Dermis microvascular lymphatic vessel endothelial cell (primary cell): Measurements from ENCODE around the gene ABHD11. TPM values are rescaled to one million over a fixed set of nuclear protein-coding genes. Genes with fewer than 3 reads are reported as not detected.
A peak's percentile ranks its signal among the peaks of the same experiment; 100 is the strongest.
"Not testable (repeated sequence)": the region's sequence is repeated elsewhere in the genome, so short reads cannot be mapped to it uniquely, and the experiment has no call there.

Experiments used
- DNase-seq, 2 donors: peaks; one replicate each; pipeline versions ENCODE4 v3.0.0 to v3.0.0-alpha.2; 2010; ENCODE audit warnings: low read depth in 2 of 2
- total RNA-seq: library from RNA; depleted of rRNA; stranded (reverse); fragments of >200 nt; gene quantifications from 2 replicates; pipeline ENCODE4 v1.2.1, GENCODE V29; 2014

Gene ABHD11, protein sequence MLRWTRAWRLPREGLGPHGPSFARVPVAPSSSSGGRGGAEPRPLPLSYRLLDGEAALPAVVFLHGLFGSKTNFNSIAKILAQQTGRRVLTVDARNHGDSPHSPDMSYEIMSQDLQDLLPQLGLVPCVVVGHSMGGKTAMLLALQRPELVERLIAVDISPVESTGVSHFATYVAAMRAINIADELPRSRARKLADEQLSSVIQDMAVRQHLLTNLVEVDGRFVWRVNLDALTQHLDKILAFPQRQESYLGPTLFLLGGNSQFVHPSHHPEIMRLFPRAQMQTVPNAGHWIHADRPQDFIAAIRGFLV
- total RNA-seq = 7.1 and 7.7 TPM in 2 replicates

DNA sequence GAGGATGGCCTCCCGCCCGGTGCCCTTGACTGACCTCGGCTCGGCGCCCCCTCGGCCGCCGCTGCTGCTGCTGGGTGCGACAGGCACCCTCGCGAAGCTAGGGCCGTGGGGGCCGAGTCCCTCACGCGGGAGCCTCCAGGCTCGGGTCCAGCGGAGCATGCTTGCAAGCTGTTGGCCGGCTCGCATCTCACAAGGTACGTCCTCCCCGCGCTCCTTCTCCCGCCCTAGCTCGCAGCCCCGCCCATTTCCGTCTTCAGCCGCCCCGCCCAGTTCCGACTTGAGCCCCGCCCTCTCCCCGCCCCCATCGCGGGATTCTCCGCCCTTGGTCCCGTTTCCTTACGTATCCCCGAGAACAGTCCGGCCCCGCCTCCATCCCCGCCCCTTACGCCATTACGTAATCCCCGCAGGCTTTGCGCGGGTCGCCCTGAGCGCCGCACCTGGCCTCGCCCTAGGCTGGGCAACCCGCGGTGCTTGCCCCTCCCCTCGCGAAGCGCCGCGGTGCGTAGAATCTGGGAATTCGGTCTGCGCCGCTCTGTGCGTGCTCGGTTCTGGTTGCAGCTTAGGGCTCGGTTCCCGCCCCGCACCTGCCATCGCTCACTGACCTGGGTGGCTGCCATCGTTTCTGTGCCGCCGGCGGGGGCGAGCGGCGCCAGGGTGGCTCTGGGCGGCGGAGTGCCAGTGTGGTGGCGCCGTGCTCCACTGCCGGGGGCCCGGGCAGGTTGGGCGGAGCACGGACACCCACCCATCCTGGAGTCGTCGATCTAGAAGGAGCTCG lies at the start of gene ABHD11:
ABHD11 (minus strand) TSS at position 191 of the 775 bp plus-strand sequence; CDS start at position 159, 32 bp downstream.
- peak; percentile 87 to 96 for DNase-seq

DNA sequence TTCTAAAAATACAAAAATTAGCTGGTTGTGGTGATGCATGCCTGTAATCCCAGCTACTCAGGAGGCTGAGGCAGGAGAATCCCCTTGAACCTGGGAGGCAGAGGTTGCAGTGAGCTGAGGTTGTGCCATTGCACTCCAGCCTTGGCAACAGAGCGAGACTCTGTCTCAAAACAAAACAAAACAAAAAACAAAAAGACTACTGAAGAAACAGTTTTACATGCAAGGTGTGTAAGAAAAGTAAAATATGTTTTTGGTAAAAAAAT lies 49.1 kb upstream of the ABHD11 start:
- DNase-seq = not testable (repeated sequence)

DNA sequence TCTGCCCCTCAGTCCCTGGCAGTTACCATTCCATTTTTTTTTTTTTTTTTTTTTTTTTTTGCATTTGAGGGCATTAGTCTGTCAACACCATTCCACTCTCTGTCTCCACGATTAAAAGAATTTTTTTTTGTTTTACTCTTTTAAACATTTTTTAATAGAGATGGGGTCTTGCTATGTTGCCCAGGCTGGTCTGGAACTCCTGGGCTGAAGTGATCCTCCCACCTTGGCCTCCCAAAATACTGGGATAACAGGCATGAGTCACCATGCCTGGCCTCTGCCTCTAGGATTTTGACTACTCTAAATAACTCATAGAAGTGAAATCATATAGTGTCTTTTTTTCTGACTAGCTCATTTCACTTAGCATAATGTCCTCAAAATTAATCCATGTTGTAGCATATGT lies 48.0 kb upstream of the ABHD11 start:
- no peak for DNase-seq

DNA sequence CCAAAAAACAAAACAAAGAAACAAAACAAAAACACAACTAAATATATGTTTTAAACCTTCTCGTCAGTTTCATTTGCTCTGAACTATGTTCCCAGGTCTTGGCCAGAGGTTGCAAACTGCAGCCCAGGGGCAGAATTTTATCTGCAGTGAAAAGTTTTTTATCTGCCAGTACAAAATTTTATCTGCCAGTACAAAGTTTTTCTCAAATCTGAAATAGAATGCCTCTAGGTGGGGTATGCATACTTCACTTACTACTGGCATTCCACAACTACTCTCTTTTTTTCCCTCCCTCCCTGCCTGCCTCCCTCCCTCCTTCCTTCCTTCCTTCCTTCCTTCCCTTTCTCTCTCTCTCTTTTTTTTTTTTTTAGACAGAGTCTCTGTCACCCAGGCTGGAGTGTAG lies 40.9 kb upstream of the ABHD11 start:
- no peak for DNase-seq

DNA sequence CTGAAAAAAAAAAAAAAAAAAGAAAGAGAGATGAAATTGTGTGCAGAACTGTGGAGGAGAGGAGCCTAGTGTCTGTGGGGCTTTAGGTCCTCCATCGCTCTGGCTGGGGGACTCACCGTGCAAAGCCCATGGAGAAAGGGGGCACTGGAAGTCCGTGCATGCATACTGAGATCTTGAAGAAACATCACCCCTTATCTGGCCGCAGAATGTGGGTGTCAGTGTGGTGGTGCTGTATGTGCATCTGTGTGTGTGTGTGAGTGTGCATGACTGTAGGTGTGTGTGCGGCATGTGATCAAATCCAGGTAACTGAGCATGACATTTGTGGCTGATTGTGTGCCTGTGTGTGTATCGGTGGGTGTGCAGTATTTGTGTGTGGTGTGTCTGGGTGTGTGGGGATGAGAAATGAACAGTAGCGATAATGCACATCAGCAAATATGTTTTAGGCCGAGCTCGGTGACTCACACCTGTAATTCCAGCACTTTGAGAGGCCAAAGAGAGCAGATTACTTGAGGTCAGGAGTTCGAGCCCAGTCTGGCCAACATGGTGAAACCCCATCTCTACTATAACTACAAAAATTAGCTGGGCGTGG lies 40.3 kb upstream of the ABHD11 start:
- DNase-seq = no peak

DNA sequence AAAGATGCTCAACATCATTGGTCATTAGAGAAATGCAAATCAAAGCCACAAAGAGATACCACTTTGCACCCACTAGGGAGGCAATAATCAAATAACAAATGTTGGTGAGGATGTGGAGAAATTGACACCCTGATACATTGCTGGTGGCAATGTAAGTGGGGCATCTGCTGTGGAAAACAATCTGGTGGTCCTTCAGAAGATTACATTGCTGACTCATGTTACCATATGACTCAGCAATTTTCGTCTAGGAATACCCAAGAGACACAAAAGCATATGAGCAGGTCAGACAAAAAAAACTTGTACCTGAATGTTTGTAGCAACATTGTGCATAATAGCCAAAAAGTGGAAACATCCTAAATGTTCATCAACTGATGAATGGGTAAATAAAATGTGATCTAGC lies 36.3 kb upstream of the ABHD11 start:
- DNase-seq = peak in 1 of 2 donors; percentile 27

DNA sequence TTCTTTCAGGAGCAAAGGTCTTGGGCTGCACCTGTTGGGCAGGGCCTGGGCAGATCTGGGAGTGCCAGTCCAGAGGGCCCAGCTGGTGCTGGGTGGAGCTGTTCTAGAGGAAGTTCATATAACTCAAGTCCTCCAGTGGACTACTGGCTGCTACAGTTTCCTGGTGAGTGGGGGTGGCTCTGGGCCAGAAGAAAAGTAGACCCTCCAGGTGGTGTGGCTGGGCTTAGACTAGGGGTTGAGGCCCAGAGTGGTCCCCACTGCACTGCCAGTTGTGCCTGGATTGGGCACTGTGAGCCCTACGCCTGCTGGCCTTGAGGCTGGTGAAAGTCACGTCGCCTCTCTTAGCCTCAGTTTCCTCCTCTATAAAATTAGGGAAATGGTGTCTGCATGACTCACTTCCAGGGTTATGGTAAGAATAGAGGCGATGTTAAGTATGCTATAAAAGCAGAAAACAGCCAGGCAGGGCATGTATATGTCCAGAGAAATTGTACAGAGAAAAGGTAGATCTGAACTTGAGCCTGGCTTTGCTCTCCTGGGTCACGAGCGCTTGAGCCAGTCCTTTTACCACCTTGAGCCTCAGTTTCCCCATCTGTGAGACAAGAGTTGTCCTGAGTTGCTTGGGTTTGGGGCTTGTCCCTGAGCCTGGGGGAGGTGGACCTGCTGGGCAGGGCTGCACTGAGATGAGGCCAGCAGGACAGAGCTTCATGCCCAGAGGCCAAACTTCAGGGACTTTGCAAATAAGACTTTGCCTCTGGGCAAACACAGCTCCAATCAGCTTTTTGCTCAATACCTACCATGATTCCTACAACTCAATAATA lies 35.3 kb upstream of the ABHD11 start:
- DNase-seq = peak in 1 of 2 donors; percentile 77

DNA sequence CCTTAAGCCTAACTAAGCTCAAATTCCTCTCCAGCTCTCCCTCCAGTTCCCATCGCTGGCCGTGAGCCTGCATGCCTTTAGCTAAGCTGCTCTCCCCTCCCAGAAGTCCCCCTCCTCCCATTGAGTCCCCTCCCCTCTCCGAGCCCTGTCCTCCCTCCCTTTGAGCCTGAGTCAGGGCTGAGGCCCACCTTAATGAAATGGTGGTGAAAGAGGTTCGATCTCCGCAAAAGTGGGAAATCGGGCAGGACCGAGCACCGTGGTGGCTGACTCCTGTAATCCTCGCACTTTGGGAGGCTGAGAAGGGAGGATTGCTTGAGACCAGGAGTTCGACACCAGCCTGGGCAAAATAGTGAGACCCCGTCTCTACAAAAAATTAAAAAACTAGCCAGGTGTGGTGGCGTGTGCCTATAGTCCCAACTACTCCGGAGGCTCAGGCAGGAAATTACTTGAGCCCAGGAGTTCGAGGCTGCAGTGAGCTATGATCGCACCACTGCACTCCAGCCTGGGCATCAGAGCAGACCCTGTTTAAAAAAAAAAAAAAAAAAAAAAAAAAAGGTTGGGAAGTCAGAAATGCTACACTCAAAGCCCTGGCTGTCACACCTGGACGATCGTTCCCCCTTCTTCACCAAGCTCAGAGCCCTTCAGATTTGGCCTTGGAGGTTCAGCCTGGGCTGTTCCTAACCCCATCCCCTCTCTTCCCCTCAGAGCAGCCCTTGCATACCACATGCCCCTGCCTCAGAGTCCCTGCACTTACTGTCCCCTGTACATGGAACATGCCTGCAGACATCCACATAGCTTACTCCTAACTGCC lies 32.5 kb upstream of the ABHD11 start:
- no peak for DNase-seq

DNA sequence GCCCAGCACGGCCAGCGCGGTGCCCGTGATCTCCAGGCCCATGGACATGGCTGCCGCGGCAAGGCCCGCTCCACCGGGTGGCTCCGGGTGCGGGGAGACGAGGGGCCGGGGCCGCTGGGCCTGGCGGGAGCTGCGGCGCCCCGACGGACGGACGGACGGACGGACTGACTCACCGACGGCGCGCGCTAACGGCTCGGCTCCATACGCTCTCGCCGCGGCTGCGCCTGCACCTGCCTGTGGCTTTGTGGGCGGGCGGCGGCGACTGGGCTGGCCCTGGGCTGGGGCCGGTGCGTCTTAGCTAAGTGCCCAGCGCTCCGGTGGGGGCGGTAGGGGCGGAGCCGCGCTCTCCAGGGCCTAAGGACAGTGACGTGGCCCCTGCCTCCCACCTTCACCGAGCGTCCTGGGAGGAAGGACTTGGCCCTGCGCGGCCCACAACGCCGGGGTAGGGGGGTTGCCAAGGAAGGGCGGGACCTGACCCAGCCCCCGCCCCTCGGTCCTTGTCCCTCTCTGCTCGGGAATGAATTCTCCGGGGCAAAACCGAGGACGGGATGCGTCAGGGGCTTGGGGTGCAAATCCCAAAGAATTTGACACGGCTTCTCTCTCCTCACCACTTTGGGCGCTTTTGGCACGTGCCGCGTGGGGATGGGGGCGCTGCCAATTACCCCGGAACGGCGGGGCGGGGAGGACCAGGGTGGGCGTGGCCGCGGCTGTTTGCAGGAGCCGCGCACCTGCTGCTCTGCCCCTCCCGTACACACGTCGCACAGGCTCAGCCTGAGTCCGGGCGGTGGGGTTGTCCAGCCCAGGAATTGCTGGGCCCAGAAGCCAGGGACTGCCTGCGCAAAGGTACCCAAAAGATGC lies 31.6 kb upstream of the ABHD11 start, which contains the start of gene CLDN3:
CLDN3 (minus strand) TSS at position 269 of the 858 bp plus-strand sequence; CDS start at position 48, 221 bp downstream.
- peak in 1 of 2 donors; percentile 46 for DNase-seq

DNA sequence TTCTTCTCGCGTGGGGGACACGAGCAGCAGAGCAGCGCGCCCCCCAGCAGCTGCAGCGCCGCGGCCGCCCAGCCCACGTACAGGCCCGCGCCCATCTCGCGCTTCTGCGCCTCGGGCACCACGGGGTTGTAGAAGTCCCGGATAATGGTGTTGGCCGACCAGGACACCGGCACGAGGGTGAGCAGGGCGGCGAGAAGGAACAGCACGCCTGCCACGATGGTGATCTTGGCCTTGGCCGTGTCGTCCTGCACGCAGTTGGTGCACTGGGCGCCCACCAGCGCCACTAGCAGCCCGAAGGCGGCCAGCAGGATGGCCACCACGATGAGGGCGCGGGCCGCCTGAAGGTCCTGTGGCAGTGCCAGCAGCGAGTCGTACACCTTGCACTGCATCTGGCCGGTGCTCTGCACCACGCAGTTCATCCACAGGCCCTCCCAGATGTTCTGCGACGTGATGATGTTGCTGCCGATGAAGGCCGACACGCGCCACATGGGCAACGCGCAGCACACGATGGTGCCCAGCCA lies 30.9 kb upstream of the ABHD11 start:
- DNase-seq = no peak

DNA sequence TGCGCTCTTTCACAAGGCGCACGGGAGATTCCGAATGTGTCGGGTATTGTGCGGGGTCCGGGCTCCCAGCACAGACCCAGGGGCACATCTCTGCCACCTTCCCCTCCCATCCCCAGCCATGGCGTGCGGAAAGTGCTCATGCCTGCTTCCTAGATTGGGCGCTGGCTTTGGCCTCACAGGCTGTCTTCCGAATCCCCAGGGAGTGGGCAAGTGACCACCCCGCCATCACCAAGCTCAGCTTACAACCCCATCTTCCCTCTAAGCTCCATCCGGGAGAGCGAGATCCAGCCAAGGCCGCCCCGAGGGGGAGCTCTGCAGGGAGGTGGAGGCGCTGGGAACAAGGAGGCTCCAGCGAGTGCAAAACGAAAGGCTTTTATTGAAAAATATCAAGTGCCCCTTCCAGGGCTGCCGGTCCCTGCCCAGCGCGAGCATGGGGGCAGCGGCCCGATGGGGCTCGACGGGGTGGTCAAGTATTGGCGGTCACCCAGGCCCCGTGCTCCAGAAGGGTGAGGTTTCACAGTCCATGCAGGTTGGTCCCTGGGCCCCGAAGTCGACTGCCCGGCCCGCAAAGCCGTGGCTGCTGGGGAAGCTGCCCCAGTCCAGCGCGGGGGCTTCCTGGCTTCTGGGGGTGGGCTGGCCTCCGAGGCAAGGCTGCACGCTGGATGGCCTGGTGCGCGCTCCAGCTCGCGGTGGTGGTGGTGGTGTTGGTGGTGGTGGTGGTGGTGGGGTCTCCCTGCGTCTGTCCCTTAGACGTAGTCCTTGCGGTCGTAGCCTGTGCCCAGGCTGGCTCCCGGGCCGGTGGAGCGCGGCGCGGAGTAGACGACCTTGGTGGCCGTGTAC lies 30.3 kb upstream of the ABHD11 start:
- no peak for DNase-seq

DNA sequence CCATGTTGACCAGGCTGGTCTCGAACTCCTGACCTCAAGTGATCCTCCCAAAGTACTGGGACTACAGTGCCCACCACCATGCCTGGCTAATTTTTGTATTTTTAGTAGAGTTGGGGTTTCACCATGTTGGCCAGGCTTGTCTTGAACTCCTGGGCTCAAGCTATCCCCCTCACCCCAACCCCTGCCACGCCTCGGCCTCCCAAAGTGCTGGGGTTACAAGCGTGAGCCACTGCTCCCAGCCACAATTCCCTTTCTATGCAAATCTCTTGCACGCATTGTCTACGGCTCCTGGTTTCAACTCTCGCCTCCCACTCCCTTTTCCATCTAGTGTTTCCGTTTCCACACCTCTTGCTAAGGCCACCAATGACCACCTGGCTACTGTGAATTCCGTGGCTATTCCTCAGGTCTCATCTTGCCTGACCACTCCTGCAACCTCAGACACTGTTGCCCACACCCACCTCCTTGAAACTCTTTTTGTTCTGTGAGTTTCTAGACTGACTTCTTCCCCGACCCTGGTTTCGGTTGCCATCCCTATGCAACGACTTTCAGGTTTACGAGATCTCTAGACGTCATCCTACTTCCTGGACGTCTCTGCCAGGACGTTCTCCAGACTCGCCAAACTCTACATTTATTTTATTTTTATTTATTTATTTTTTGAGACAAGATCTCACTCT lies 28.1 kb upstream of the ABHD11 start:
- no peak for DNase-seq

DNA sequence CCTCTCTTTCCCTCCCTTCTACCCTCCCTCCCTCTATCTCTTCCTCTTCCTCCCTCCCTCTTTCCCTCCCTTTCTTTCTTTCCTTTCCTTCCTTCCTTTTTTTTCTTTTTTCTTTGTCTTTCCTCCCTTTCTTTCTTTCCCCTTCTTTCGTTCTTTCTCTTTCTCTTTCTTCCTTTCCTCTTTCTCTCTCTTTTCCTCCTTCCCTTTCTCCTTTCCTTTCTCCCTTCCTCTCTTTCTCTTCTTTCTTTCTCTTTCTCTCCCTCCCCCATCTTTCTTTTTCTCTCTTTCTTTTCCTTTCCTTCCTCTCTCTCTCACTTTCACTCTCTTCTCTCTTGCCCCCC lies 24.0 kb upstream of the ABHD11 start:
- no peak for DNase-seq

DNA sequence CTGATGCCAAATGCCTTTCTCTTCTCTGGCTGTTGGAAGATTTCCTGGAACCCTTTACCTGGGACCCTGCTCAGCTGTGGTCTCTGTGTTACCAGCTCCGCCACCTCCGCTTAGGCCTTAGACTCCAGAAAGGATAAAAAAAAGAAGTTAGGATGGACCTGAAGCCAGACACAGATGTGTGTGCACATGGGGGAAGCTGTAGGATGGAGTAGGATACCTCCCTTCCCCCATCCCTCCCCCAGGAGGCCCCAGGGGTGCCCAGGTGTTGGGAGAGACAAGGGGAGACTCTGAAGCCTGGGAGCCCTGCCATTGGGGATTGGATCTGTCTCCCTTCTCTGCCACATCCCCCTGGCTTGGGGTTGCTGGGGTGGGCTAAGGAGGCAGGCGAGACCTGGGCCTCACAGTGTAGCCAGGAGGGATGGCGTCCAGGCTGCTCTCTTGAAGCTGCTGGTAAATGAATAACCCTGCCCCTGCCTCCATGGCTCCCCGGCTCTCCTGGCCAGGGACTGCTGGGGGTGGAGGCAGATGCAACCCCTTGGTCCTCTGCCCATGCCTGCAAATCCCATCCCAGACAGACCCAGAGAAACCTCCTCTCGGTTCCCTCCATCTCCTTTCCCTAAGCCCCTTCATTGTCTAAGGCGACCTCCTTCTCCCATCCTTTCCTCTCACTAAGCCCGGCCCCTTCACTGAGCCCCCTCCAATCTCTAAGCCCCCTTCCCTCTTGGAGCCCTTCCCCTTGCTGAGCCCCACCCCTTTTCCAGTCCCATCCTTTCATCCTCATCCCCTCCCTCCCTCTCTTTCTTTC lies 23.5 kb upstream of the ABHD11 start:
- DNase-seq = no peak

DNA sequence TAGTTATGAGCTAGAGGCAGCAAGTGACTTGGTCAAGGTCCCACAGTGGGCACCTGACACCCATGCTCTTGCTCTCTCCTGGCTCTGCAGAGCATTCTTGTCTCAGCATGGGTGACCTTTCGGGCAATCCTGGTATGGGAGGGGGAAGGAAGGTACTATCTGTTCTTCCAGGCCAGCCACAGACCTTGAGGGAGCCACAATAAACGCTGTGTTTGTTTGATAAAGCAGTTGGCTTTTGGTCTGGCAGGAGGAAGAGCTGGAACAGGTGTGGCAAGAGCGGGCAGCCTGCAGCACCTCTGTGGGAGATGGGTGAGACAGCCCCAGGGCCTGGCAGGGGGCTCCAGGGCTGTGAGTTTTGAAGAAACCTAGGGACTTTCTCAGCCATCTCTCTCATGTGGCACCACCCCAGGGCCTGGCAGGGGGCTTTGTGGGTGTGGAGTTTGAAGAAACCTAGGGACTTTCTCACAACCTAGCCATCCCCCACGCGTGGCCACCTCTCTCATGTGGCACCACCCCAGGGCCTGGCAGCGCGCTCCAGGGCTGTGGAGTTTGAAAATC lies 20.1 kb upstream of the ABHD11 start:
- DNase-seq = no peak

DNA sequence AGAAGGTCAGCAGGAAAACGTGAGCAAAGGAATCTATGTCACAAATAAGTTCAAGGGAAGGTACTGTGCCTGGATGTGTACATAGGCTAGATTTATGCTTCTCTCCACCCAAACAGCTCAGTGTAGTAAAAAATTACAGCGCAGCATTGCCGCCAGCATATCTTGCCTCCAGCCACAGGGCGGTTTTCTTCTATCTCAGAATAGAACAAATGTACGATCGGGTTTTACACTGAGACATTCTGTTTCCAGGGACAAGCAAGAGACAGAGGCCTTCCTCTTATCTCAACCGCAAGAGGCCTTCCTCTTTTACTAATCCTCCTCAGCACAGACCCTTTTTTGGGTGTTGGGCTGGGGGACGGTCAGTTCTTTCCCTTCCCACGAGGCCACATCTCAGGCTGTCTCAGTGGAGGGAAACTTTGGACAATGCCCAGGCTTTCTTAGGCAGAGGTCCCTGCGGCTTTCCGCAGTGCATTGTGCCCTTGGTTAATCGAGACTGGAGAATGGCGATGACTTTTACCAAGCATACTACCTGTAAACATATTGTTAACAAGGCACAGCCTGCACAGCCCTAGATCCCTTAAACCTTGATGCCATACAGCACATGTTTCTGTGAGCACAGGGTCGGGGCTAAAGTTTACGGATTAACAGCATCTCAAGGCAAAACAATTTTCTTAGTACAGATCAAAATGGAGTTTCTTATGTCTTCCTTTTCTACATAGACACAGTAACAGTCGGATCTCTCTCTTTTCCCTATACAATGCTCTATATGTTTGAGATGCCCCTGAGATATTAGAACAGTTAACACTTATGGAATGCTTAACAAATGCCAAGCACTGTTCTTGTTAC lies 11.6 kb upstream of the ABHD11 start:
- no peak for DNase-seq
